Stimulated activated CD4-positive, alpha-beta T cell treated with anti-CD3 and anti-CD28 coated beads, Interleukin-12 subunit alpha, Interleukin-12 subunit beta, amount 100 ng/mL, for 24 hours (primary cell): ENCODE results near the gene DRC1.

Source experiments
- DNase-seq, 2 experiments: peaks; one replicate each; pipeline ENCODE4 v3.0.0-alpha.2; 2020; ENCODE audit warnings: low read depth in 2 of 2

The DRC1 gene

DNA sequence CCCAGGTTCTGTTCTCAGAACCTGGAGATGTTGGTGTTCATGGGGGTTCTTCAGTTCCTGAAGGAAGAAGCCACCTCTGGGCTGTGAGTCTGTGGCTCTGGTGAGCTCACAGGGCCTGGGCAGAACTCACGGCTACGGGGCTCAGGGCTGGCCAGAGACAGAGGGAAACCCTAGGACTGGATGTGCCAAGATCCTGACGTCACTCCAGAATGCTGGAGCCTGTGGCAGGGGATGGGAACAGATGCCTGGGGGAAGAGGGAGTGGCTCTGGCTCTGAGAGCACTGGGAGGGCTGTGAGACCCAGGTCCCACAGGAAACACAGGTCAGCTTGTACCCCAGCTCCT is 76.2 kb downstream of the DRC1 start, which contains the start of gene OTOF:
Gene OTOF, minus strand, starts transcription at position 214 of the 343 bp plus-strand sequence.
- DNase-seq, result no peak

DNA sequence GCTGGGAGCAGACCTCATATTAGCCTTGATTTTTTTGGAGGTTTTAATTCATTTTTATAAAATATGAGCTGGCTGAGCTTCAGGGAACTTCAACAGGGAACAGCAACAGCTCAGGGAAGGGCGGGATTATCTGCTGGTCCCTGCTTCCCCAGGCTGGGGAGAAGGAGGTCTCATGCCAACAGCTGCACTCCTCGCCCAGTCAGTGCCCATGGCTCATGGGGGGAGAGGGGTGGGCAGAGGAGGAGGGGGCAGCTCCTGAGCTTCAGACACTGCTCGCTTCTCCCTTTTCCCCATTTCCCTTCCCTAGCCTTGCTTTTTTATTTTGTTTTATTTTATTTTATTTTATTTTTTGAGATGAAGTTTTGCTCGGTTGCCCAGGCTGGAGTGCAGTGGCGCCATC is 76.6 kb downstream of the DRC1 start:
- DNase-seq, result no peak

- no peak for DNase-seq
Measured at GRCh38 chr2:26479131-26479788, 77.5 kb downstream of the DRC1 start.

GRCh38 chr2:26479789-26480565 is 78.3 kb downstream of the DRC1 start:
- no peak for DNase-seq

- no peak for DNase-seq
Measured at GRCh38 chr2:26480566-26481423, 79.1 kb downstream of the DRC1 start.

DNA sequence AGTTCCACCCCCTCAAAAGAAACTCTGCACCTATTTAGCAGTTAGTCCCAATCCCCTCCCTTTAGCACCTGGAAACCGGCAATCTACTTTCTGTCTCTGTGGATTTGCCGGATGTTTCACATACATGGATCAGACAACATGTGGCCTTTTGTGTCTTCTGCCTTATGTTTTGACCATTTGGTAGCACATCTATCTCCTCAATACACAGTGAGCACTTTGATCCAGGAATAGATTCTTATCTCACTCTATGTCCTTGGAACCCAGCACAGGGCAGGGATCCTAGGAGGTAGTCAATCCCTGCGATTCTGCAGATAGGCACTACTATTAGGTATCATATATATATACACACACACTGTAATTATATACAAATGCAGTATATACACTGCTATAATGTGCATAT is 80.0 kb downstream of the DRC1 start:
- no peak for DNase-seq

DNA sequence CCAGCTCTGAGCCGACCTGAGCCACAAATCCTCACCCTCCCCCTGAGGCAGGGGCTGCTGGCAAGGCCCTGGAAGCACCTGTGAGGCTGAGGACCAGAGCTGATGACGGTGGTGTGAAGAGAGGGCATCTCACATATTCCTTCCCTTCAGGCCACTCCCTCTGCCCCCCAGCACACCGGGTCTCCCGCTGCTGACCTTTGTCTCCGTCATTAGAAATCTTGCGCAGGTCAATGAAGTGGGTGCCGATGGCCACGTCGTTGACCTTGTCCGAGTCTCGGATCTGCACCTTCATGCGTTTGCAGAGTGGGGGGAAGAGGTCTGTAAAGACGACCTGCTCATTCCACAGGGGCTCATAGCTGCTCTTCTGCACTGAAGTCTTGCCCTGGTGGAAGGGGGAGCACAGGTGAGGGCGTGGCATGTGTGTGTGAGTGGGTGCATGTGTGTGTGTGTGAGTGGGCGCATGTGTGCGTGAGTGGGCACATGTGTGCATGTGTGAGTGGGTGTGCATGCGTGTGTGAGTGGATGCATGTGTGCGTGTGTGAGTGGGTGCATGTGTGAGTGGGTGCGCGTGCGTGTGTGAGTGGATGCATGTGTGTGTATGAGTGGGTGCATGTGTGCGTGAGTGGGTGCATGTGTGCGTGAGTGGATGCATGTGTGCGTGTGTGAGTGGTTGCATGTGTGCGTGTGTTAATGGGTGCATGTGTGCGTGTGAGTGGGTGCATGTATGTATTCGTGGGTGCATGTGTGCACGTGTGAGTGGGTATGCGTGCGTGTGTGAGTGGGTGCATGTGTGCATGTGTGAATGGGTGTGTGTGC is 80.7 kb downstream of the DRC1 start:
- DNase-seq, result no peak

GRCh38 chr2:26483027-26483326 is 81.3 kb downstream of the DRC1 start:
- no peak for DNase-seq

DNA sequence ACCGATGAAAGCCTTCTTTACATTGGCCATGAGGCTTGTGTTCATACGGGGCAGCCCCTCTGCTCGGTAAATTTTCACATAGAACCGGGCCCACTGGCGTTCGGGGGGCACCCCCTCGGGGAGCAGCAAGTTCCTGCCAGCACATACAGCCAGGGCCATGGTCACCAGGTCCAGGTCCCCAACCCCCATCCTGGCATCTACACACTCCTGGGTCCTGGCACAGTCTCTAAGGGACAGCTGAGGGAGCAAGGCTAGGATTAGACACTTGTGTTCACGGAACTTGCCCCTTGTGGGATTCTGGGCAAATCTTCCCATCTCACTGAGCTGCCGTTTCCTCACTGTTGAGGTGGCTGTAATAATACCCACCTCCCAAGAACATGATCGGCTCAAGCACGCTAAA is 81.8 kb downstream of the DRC1 start:
- no peak for DNase-seq

GRCh38 chr2:26483957-26484565 is 82.3 kb downstream of the DRC1 start:
- DNase-seq, result no peak

DNA sequence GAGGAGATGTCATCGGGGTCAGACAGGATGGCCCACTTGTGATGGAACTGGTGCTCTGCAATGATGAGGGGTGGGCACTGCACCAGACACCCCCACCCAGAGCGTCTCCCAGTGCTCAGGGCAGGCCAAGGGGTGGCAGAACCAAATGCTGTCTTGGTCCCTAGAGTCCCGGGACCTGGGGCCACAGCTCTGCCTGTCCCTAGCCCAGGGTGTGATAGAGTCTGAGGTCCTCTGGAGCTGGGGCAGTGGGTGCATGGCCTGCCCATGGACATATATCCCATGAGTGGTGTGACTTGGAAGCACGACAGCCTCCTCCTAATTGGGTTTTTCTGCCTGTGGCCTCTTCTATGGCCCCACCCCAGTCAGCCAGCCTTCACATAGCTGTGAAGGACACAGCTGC is 82.9 kb downstream of the DRC1 start:
- DNase-seq, result no peak

- no peak for DNase-seq
Measured at GRCh38 chr2:26485099-26485498, 83.4 kb downstream of the DRC1 start.

DNA sequence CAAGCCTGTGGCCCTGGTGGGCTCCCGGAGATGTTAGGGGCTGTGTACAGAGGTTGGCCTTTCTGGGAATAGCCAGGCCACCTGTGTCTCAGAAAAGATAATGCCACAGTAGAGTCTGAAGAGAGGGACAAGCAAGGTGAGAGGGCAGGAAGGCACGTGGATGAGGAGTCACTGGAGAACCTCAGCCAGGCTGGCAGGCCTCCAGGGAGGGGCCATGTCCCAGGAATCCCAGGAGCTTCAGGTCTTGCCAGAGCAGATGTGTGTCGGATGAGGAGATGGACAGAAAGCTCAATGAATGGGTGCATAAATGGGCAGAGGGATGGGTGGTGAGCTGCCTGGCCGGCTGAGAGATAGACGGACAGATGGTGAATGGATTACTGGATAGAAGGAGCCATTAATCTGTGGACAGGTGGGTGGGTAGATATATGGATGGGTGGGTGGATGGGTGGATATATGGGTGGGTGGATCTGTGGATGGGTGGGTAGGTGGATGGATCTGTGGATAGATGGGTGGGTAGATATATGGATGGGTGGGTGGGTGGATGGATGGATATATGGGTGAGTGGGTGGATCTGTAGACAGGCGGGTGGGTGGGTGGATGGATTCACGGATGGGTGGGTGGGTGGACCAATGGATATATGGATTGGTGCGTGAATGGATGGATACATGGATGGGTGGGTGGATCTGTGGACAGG is 84.2 kb downstream of the DRC1 start:
- DNase-seq, result no peak

GRCh38 chr2:26486789-26487188 is 85.1 kb downstream of the DRC1 start:
- DNase-seq, result no peak

DNA sequence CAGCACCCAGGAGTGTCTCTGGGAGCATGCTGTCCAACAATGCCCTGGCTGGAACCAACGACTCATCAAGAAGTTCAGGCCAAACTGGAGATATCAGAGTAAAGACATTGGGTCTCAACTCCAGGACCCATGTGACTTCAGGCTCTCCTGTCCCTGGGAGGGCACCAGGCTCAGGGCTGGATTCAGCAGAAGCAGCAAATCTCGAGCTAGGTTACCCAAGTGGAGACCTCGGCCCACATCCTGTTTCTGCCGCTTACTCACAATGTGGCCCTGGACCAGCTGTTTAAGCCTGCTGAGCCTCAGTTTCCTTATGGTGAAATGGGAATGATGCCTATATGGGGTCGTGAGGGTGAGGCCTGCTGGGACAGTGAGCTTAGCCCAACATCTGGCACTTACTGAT is 85.5 kb downstream of the DRC1 start:
- no peak for DNase-seq

DNA sequence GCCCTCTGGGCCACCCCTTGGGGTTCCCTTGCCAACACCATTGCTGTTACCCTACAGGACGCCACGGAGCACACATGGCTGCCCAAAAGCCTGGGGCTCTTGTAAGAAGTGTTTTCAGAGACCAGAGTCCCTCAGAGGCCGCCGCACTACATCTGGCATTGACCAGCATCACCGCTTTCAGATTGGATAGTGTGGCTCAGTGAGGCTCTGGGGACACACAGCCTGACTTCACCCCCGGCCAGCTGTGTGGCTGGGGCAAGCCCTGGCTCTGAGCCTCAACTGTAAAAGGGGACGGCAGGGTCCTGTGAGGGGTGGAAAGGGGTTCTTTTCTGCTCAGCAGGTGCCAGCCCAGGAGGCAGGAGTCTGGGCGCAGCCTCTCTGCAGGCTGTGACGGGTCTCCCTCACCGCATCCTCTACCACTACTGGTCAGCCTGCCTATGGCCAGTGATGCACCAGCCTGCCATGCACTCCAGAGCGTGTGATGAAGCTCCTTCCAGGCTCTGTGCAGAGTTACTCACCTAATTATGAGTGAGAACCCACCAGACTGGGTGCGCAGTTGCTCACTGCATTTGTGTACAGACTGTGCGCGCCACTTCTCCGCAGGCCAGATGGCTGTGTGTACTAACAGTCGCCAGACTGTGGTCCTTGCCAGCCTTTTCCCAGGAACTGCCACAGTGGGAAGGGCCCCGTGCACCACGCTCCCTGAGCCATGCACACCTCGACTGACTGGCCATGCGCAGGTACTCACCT is 86.9 kb downstream of the DRC1 start:
- DNase-seq, result no peak

DNA sequence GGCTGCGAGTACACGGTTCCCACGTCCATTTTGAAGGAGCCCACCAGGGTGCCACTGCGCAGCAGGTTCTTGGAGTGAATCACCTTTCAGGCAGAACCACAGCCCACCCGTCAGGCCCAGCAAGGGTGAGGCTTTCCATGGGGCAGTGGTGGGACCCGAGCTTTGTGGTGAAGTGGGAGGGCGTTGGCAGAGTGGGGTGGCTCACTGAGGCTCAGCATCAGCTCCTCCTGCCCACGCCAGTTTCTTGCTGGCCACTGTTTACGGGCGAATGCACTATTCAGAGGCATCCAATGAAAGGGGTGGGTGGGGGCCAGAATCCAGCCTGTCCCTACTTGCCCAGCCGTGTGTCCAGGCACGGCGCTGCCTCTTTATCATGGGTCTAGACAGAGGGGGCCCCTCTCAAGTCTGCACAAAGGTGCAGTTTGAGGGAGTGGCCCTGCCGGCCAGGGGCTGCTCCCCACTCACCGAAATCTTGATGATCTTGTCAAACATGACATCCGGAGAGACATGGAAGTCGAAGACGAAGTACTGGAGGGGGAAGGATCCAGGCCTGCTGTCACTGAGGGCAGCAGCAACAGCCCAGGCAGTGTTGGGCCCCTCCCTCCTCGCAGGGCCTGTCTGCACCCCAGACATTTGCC is 87.6 kb downstream of the DRC1 start:
- no peak for DNase-seq

GRCh38 chr2:26491563-26492167 is 89.9 kb downstream of the DRC1 start:
- no peak for DNase-seq
